GM06990 (cell line): Measurements from ENCODE around the gene ESRP2.

Experiments
- DNase-seq: peaks from one replicate; pipeline ENCODE4 v3.0.0-alpha.2; 2011; ENCODE audit not compliant: insufficient read length; ENCODE audit errors: extremely low read depth
- H3K27me3 ChIP-seq: replicated peaks from 2 replicates; pipeline ENCODE4 v1.6.0; 2011; ENCODE audit warnings: low read length; ENCODE audit not compliant: control insufficient read depth, insufficient read depth
- H3K36me3 ChIP-seq: 2 replicates; pipeline ENCODE4 v1.5.1; 2011; ENCODE audit warnings: low read length; ENCODE audit not compliant: control insufficient read depth, insufficient read depth
- H3K4me3 ChIP-seq: replicated peaks from 2 replicates; pipeline ENCODE4 v1.5.1; 2011; ENCODE audit warnings: low read depth, mild to moderate bottlenecking, control low read depth, low read length
- CTCF ChIP-seq: IDR thresholded peaks from 2 replicates; pipeline ENCODE4 v1.5.1; 2011; ENCODE audit warnings: low read length, control low read depth, mild to moderate bottlenecking, inconsistent platforms; ENCODE audit not compliant: insufficient read depth, poor library complexity, severe bottlenecking

ESRP2 gene

GRCh38 chr16:68231384-68232136, 4.4 kb downstream of the ESRP2 start:
- no peaks in the 10 kb centered on the region for H3K27me3 ChIP-seq
- TF ChIP-seq CTCF = no peak
- no peak overlapping the region for H3K4me3 ChIP-seq
- no peaks in the 10 kb centered on the region; the same call in 1 of the 2 replicates for H3K36me3 ChIP-seq
- no peak for DNase-seq

GRCh38 chr16:68230956-68231355, 5.0 kb downstream of the ESRP2 start:
- DNase-seq = no peak
- no peak for TF ChIP-seq CTCF
- peaks cover 3% of the 10 kb centered on the region; the same call in 1 of the 2 replicates for H3K36me3 ChIP-seq
- H3K4me3 ChIP-seq = no peak overlapping the region
- no peaks in the 10 kb centered on the region for H3K27me3 ChIP-seq

- no peak overlapping the region for H3K4me3 ChIP-seq
- TF ChIP-seq CTCF = no peak
- peaks cover 3% of the 10 kb centered on the region; the same call in 1 of the 2 replicates for H3K36me3 ChIP-seq
Observed at GRCh38 chr16:68230176-68230571, 5.8 kb downstream of the ESRP2 start.

GRCh38 chr16:68229431-68230175, 6.3 kb downstream of the ESRP2 start:
- DNase-seq = no peak

More at GRCh38 chr16:68230176-68230571, 5.8 kb downstream of the ESRP2 start:
- no peak for DNase-seq
- no peaks in the 10 kb centered on the region for H3K27me3 ChIP-seq

GRCh38 chr16:68228652-68229051, 7.3 kb downstream of the ESRP2 start:
- no peak for TF ChIP-seq CTCF
- H3K27me3 ChIP-seq = no peaks in the 10 kb centered on the region
- no peak for DNase-seq
- H3K36me3 ChIP-seq = peaks cover 3% of the 10 kb centered on the region; the same call in 1 of the 2 replicates
- no peak overlapping the region for H3K4me3 ChIP-seq

More at GRCh38 chr16:68229431-68230175, 6.3 kb downstream of the ESRP2 start:
- Histone ChIP-seq H3K4me3 (no peak overlapping the region), H3K36me3 (peaks cover 3% of the 10 kb centered on the region; the same call in 1 of the 2 replicates), H3K27me3 (no peaks in the 10 kb centered on the region)
- TF ChIP-seq CTCF = peak; percentile 90
